Measurements from ENCODE around the gene P4HTM.

The P4HTM gene

GRCh38 chr3:49029563-49029884 is 39.5 kb downstream of the P4HTM start:
- DNase-seq (ENCODE audit: low read depth in 1 of 2, low spot score in 1 of 2) = no peak
- no peaks in the 10 kb centered on the region for H3K27me3 ChIP-seq (ENCODE audit: insufficient read depth, poor library complexity, severe bottlenecking)
- no peak for TF ChIP-seq POLR2AphosphoS5 (IDR thresholded peaks at IDR 0.05; ENCODE audit: low read depth)
- no peak for TF ChIP-seq REST (IDR thresholded peaks at IDR 0.05; ENCODE audit: insufficient replicate concordance, low read depth)
- TF ChIP-seq CTCF (IDR thresholded peaks at IDR 0.05; ENCODE audit: insufficient read depth, low read length) = no peak
- TF ChIP-seq GABPA (IDR thresholded peaks at IDR 0.05; ENCODE audit: low read depth) = no peak
- TF ChIP-seq SPI1 (IDR thresholded peaks at IDR 0.05; ENCODE audit: borderline replicate concordance, low read depth) = no peak
- H3K4me3 ChIP-seq (replicated peaks; ENCODE audit: insufficient read depth, low read length) = no peak overlapping the region
- H3K27ac ChIP-seq (replicated peaks) = peak overlapping the region; percentile 82

- no peak for DNase-seq (ENCODE audit: low read depth in 1 of 2, low spot score in 1 of 2)
- H3K27ac ChIP-seq (replicated peaks) = no peak overlapping the region
- TF ChIP-seq POLR2AphosphoS5 (IDR thresholded peaks at IDR 0.05; ENCODE audit: low read depth) (no peak), GABPA (IDR thresholded peaks at IDR 0.05; ENCODE audit: low read depth) (no peak), CTCF (IDR thresholded peaks at IDR 0.05; ENCODE audit: insufficient read depth, low read length) (no peak), REST (IDR thresholded peaks at IDR 0.05; ENCODE audit: insufficient replicate concordance, low read depth) (no peak), SPI1 (IDR thresholded peaks at IDR 0.05; ENCODE audit: borderline replicate concordance, low read depth) (no peak)
- H3K27me3 ChIP-seq (ENCODE audit: insufficient read depth, poor library complexity, severe bottlenecking) = no peaks in the 10 kb centered on the region
- no peak overlapping the region for H3K4me3 ChIP-seq (replicated peaks; ENCODE audit: insufficient read depth, low read length)
Observed at GRCh38 chr3:49030321-49030720, 40.3 kb downstream of the P4HTM start.

GRCh38 chr3:49032646-49033304 is 42.7 kb downstream of the P4HTM start:
- TF ChIP-seq GABPA (IDR thresholded peaks at IDR 0.05; ENCODE audit: low read depth) (no peak), POLR2AphosphoS5 (IDR thresholded peaks at IDR 0.05; ENCODE audit: low read depth) (no peak), REST (IDR thresholded peaks at IDR 0.05; ENCODE audit: insufficient replicate concordance, low read depth) (no peak), SPI1 (IDR thresholded peaks at IDR 0.05; ENCODE audit: borderline replicate concordance, low read depth) (no peak), CTCF (IDR thresholded peaks at IDR 0.05; ENCODE audit: insufficient read depth, low read length) (no peak)
- H3K4me3 ChIP-seq (replicated peaks; ENCODE audit: insufficient read depth, low read length) = no peak overlapping the region
- H3K27ac ChIP-seq (replicated peaks) = no peak overlapping the region
- DNase-seq (ENCODE audit: low read depth in 1 of 2, low spot score in 1 of 2) = no peak
- no peaks in the 10 kb centered on the region for H3K27me3 ChIP-seq (ENCODE audit: insufficient read depth, poor library complexity, severe bottlenecking)
